Measurements from ENCODE around the gene MAB21L2. TPM values are rescaled to one million over a fixed set of nuclear protein-coding genes. Genes with fewer than 3 reads are reported as not detected.

MAB21L2 gene
- total and polyA plus RNA-seq, 2 of the 13 experiments (the other 11 are each of a cell fraction or from before 2014, with no cell fraction given): not detected

DNA sequence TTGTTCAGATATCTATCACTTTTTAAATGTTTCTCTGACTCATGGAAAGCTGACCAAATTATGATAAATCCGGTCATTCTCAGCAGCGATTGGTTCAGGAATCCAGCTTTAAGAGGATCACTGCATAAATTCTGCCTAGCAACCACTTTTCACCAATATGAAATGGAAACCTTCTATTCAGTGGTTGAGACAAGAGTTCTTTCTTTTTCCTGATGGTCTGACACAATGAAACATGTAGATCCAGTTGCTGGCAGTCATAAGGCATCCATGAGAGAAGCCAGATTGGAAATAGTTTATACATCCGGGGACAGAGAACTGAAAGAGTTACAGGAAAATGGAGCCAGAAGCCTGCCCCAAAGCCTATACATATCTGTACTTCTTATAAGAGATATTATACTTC lies 27.2 kb downstream of the MAB21L2 start:
- H4K20me1 ChIP-seq (ENCODE audit: insufficient read depth, low read length): no peaks in the 10 kb centered on the region
- no peaks in the 10 kb centered on the region for H3K27me3 ChIP-seq (ENCODE audit: control insufficient read depth in 1 of 2, insufficient read depth in 2 of 2, low read length in 2 of 2)
- WGBS (ENCODE audit: low lambda C conversion rate): 100% methylated on average over 3 of the region's 3 CpGs
- no peak overlapping the region for H3K27ac ChIP-seq (ENCODE audit: extremely low read length, insufficient read depth, low read length)
- ATAC-seq (no peak), DNase-seq (ENCODE audit: low spot score) (no peak), FAIRE-seq (no peak)
- H3K4me1 ChIP-seq (ENCODE audit: insufficient read depth, low read length): no peaks in the 10 kb centered on the region
- H2AFZ ChIP-seq (ENCODE audit: low read length): no peak overlapping the region
- H3K9ac ChIP-seq (ENCODE audit: insufficient read depth, low read depth, low read length): no peak overlapping the region
- intact Hi-C loops (cut with micrococcal nuclease; ENCODE audit: unreplicated experiment): no loop called here
- ChIA-PET POLR2A (no interaction called here), CTCF (ENCODE audit: low intra/inter-chr PET ratio, low total read pairs) (no interaction called here)
- in situ Hi-C loops (cut with HindIII; ENCODE audit: extremely low pct_ligation_motif_present, low pct_unique_long_range_greater_than_20kb): no loop called here
- no peak overlapping the region for H3K4me2 ChIP-seq (ENCODE audit: low read depth, low read length)
- no TSS peak for BruUV-seq (replicated peaks)
- H3K36me3 ChIP-seq (replicated peaks in 1 of 2; ENCODE audit: control insufficient read depth in 1 of 2, insufficient read depth in 2 of 2, low read length in 2 of 2): no peaks in the 10 kb centered on the region
- no peaks in the 10 kb centered on the region for H3K9me3 ChIP-seq (ENCODE audit: low read length)
- no peaks in the 10 kb centered on the region for H3K79me2 ChIP-seq (ENCODE audit: insufficient read depth, low read length)
- no peak overlapping the region for H3K4me3 ChIP-seq (replicated peaks in 1 of 3; ENCODE audit: insufficient read depth in 1 of 3, low read depth in 2 of 3, low read length in 3 of 3)
- TF ChIP-seq, protein P1, sequence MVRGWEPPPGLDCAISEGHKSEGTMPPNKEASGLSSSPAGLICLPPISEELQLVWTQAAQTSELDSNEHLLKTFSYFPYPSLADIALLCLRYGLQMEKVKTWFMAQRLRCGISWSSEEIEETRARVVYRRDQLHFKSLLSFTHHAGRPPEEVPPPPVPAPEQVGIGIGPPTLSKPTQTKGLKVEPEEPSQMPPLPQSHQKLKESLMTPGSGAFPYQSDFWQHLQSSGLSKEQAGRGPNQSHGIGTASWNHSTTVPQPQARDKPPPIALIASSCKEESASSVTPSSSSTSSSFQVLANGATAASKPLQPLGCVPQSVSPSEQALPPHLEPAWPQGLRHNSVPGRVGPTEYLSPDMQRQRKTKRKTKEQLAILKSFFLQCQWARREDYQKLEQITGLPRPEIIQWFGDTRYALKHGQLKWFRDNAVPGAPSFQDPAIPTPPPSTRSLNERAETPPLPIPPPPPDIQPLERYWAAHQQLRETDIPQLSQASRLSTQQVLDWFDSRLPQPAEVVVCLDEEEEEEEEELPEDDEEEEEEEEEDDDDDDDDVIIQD (CRISPR knock-in tag; IDR thresholded peaks at IDR 0.05; ENCODE audit: low read depth): no peak
- TF ChIP-seq ZNF883 (CRISPR knock-in tag; IDR thresholded peaks at IDR 0.05; ENCODE audit: not compliant biosample characterization) (no peak), ZNF33B (CRISPR knock-in tag; IDR thresholded peaks at IDR 0.05) (no peak), ZNF839 (CRISPR knock-in tag; IDR thresholded peaks at IDR 0.05; ENCODE audit: borderline replicate concordance) (no peak), BRD4 (CRISPR knock-in tag; IDR thresholded peaks at IDR 0.05) (no peak), ZNF263 (CRISPR knock-in tag; IDR thresholded peaks at IDR 0.05) (no peak), HNRNPL (IDR thresholded peaks at IDR 0.05; ENCODE audit: low read depth, low read length) (no peak), ZNF775 (CRISPR knock-in tag; IDR thresholded peaks at IDR 0.05; ENCODE audit: borderline replicate concordance) (no peak), MEIS1 (CRISPR knock-in tag; IDR thresholded peaks at IDR 0.05; ENCODE audit: borderline replicate concordance) (no peak), MYNN (CRISPR knock-in tag; IDR thresholded peaks at IDR 0.05; ENCODE audit: low read depth) (no peak), PHB2 (IDR thresholded peaks at IDR 0.05; ENCODE audit: partially characterized antibody) (no peak), ZNF790 (CRISPR knock-in tag; IDR thresholded peaks at IDR 0.05; ENCODE audit: borderline replicate concordance) (no peak)
- TF ChIP-seq, protein P2, sequence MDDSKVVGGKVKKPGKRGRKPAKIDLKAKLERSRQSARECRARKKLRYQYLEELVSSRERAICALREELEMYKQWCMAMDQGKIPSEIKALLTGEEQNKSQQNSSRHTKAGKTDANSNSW (CRISPR knock-in tag; IDR thresholded peaks at IDR 0.05; ENCODE audit: borderline replicate concordance): no peak
- TF ChIP-seq, protein P3, sequence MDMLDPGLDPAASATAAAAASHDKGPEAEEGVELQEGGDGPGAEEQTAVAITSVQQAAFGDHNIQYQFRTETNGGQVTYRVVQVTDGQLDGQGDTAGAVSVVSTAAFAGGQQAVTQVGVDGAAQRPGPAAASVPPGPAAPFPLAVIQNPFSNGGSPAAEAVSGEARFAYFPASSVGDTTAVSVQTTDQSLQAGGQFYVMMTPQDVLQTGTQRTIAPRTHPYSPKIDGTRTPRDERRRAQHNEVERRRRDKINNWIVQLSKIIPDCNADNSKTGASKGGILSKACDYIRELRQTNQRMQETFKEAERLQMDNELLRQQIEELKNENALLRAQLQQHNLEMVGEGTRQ (IDR thresholded peaks at IDR 0.05; ENCODE audit: low read depth, low read length): no peak
- TF ChIP-seq, protein P3 (CRISPR knock-in tag; IDR thresholded peaks at IDR 0.05; ENCODE audit: borderline replicate concordance): no peak
- TF ChIP-seq, protein P4, sequence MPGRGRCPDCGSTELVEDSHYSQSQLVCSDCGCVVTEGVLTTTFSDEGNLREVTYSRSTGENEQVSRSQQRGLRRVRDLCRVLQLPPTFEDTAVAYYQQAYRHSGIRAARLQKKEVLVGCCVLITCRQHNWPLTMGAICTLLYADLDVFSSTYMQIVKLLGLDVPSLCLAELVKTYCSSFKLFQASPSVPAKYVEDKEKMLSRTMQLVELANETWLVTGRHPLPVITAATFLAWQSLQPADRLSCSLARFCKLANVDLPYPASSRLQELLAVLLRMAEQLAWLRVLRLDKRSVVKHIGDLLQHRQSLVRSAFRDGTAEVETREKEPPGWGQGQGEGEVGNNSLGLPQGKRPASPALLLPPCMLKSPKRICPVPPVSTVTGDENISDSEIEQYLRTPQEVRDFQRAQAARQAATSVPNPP (CRISPR knock-in tag; IDR thresholded peaks at IDR 0.05): no peak
- TF ChIP-seq, protein P5, sequence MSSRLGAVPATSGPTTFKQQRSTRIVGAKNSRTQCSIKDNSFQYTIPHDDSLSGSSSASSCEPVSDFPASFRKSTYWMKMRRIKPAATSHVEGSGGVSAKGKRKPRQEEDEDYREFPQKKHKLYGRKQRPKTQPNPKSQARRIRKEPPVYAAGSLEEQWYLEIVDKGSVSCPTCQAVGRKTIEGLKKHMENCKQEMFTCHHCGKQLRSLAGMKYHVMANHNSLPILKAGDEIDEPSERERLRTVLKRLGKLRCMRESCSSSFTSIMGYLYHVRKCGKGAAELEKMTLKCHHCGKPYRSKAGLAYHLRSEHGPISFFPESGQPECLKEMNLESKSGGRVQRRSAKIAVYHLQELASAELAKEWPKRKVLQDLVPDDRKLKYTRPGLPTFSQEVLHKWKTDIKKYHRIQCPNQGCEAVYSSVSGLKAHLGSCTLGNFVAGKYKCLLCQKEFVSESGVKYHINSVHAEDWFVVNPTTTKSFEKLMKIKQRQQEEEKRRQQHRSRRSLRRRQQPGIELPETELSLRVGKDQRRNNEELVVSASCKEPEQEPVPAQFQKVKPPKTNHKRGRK (CRISPR knock-in tag; IDR thresholded peaks at IDR 0.05): no peak
- TF ChIP-seq, protein P6, sequence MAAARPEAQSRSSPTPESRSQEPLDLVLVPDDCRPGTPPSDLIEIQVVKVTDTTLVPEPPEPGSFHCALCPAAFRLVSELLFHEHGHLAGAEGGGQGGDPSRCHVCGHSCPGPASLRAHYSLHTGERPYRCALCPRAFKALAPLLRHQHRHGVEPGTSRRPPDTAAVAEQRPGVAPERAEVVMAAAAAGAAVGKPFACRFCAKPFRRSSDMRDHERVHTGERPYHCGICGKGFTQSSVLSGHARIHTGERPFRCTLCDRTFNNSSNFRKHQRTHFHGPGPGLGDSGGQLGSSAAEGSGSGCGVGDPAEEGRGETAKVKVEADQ (CRISPR knock-in tag; IDR thresholded peaks at IDR 0.05; ENCODE audit: borderline replicate concordance): no peak

All from HepG2 (cell line).